ENCODE data around the gene NEK9.

DNA sequence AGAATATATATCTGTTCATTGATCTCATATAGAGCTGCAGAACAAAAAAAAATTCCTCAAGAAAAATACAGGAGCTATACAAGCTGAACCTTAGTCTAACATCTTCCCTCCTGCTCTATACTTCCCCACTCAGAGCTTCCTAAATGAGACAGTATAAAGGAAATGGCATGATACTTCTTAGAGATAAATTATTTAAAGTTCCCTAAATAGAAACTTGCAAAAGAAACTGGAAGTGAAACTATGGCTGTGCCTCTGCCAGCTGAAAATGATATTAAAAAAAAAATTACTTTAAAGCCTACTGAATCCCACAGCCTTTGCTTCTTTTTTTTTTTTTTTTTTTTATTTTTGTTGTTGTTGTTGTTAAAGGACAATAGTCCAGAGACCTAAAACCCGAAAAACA lies 11.6 kb upstream of the NEK9 start:
- TF ChIP-seq POLR2A (IDR thresholded peaks at IDR 0.05; ENCODE audit: low read length): no peak
- no peak for TF ChIP-seq GATA1 (IDR thresholded peaks at IDR 0.05; ENCODE audit: low read depth, low read length)
